A673 (cell line): Measurements from ENCODE around the gene ARNT2. TPM values are rescaled to one million over a fixed set of nuclear protein-coding genes. Genes with fewer than 3 reads are reported as not detected.

Source experiments
- BruUV-seq: library from RNA; stranded (reverse); fragments of 400-500 nt; replicated peaks from 2 replicates; lab custom pipeline; 2021; lab: Mats Ljungman, UMichigan
- CTCF ChIA-PET: fragments of 300-600 bp; sonication (Branson Sonifier 250); formaldehyde crosslinking; loops from one replicate; lab custom pipeline; 2022; ENCODE audit warnings: antibody characterized with exemption; lab: Charles Lee
- POLR2A ChIA-PET: fragments of 300-600 bp; sonication (Branson Sonifier 250); formaldehyde crosslinking; loops from one replicate; lab custom pipeline; 2022; ENCODE audit warnings: antibody characterized with exemption; ENCODE audit not compliant: low non-redundant PET; lab: Charles Lee
- DNase-seq: peaks from one replicate; pipeline ENCODE4 v3.0.0-alpha.2; 2015; ENCODE audit warnings: low spot score
- H3K27ac ChIP-seq: fragments of 200-600 bp; sonication (generic); 2 replicates; pipeline ENCODE4 v1.5.1; 2016; ENCODE audit warnings: mixed run types, low read depth, mild to moderate bottlenecking, mixed read lengths, antibody characterized with exemption, low read length; ENCODE audit not compliant: poor library complexity, severe bottlenecking
- H3K27me3 ChIP-seq: fragments of 200-600 bp; sonication (generic); replicated peaks from 2 replicates; pipeline ENCODE4 v1.6.1; 2017; ENCODE audit warnings: mixed run types, low read depth, mild to moderate bottlenecking, mixed read lengths, antibody characterized with exemption, low read length; ENCODE audit not compliant: insufficient read depth, poor library complexity
- H3K36me3 ChIP-seq: fragments of 200-600 bp; sonication (generic); 2 replicates; pipeline ENCODE4 v1.6.1; 2016; ENCODE audit warnings: mixed run types, mild to moderate bottlenecking, mixed read lengths, antibody characterized with exemption, low read length; ENCODE audit not compliant: insufficient read depth, poor library complexity, severe bottlenecking
- H3K4me1 ChIP-seq: fragments of 200-600 bp; sonication (generic); 2 replicates; pipeline ENCODE4 v1.6.1; 2017; ENCODE audit warnings: mixed run types, mild to moderate bottlenecking, mixed read lengths, antibody characterized with exemption, low read length; ENCODE audit not compliant: insufficient read depth, poor library complexity, severe bottlenecking
- H3K4me3 ChIP-seq: fragments of 200-600 bp; sonication (generic); 2 replicates; pipeline ENCODE4 v1.5.1; 2016; ENCODE audit warnings: low read depth, mixed run types, mild to moderate bottlenecking, mixed read lengths, low read length; ENCODE audit not compliant: poor library complexity, severe bottlenecking
- H3K9me3 ChIP-seq: fragments of 200-600 bp; sonication (generic); 2 replicates; pipeline ENCODE4 v1.6.1; 2016; ENCODE audit warnings: mixed run types, low read depth, mild to moderate bottlenecking, mixed read lengths, antibody characterized with exemption, low read length; ENCODE audit not compliant: poor library complexity, severe bottlenecking
- CTCF ChIP-seq: fragments of 300-800, 200-600 bp; sonication (generic); conservative IDR thresholded peaks from 2 replicates; pipeline ENCODE4 v1.5.1; 2017; ENCODE audit warnings: low read depth, mild to moderate bottlenecking, antibody characterized with exemption, low read length, moderate library complexity, mixed read lengths
- EZH2 ChIP-seq: fragments of 200-600 bp; sonication (generic); IDR thresholded peaks from 2 replicates; pipeline ENCODE4 v1.6.1; 2017; ENCODE audit warnings: borderline replicate concordance, low read depth, mild to moderate bottlenecking, mixed read lengths, antibody characterized with exemption, low read length; ENCODE audit not compliant: poor library complexity, severe bottlenecking
- intact Hi-C: fragments of 100-400 bp; cut with micrococcal nuclease; formaldehyde crosslinking; loops from one replicate; pipeline ENCODE4 v1.10.0; 2022; ENCODE audit not compliant: unreplicated experiment
- total RNA-seq: library from RNA; stranded (reverse); gene quantifications from 2 replicates; pipeline ENCODE4 v1.2.3, GENCODE V29; 2021

ARNT2 gene
- total RNA-seq, 1 experiment from 2014 or later: 2.1 TPM

- no peak for DNase-seq
- POLR2A ChIA-PET: no interaction called here
- Histone ChIP-seq H3K4me1 (no peaks in the 10 kb centered on the region), H3K27ac (no peak overlapping the region), H3K9me3 (no peaks in the 10 kb centered on the region), H3K27me3 (no peaks in the 10 kb centered on the region), H3K36me3 (no peaks in the 10 kb centered on the region), H3K4me3 (no peak overlapping the region)
- intact Hi-C loops: no loop called here
- no peak for TF ChIP-seq EZH2
- TF ChIP-seq CTCF: no peak
- BruUV-seq: no TSS peak
- CTCF ChIA-PET: no interaction called here
Observed at GRCh38 chr15:80536231-80536630, 132.0 kb downstream of the ARNT2 start.

GRCh38 chr15:80536716-80537115 is 132.5 kb downstream of the ARNT2 start:
- Histone ChIP-seq H3K36me3 (no peaks in the 10 kb centered on the region), H3K9me3 (no peaks in the 10 kb centered on the region), H3K27ac (no peak overlapping the region), H3K27me3 (no peaks in the 10 kb centered on the region), H3K4me3 (no peak overlapping the region), H3K4me1 (no peaks in the 10 kb centered on the region)
- no TSS peak for BruUV-seq
- POLR2A ChIA-PET: no interaction called here
- CTCF ChIA-PET: no interaction called here
- intact Hi-C loops: no loop called here
- no peak for DNase-seq
- no peak for TF ChIP-seq EZH2
- TF ChIP-seq CTCF: no peak

GRCh38 chr15:80545078-80545477 is 140.9 kb downstream of the ARNT2 start:
- Histone ChIP-seq H3K36me3 (no peaks in the 10 kb centered on the region), H3K27ac (no peak overlapping the region), H3K27me3 (peaks cover 3% of the 10 kb centered on the region), H3K4me3 (no peak overlapping the region), H3K9me3 (no peaks in the 10 kb centered on the region), H3K4me1 (no peaks in the 10 kb centered on the region)
- TF ChIP-seq CTCF: no peak
- TF ChIP-seq EZH2: no peak
- DNase-seq: no peak
- BruUV-seq: no TSS peak
- intact Hi-C loops: no loop called here
- ChIA-PET POLR2A (no interaction called here), CTCF (no interaction called here)
